Upper lobe of left lung (tissue), 6 donors: ENCODE results near the gene SLC25A21. TPM values are rescaled to one million over a fixed set of nuclear protein-coding genes. Genes with fewer than 3 reads are reported as not detected.
"Not testable (repeated sequence)": the region's sequence is repeated elsewhere in the genome, so short reads cannot be mapped to it uniquely, and the experiment has no call there.

Experiments
- ATAC-seq, 2 donors: fragments of 200-7000 bp; cut with Tn5 transposase; one replicate each; pipeline ENCODE4 v1.9.1; 2022; ENCODE audit warnings: mild to moderate bottlenecking in 2 of 2, moderate library complexity in 2 of 2; ENCODE audit not compliant: low FRiP score in 2 of 2
- DNase-seq, 2 donors: peaks; one replicate each; pipeline ENCODE4 v3.0.0-alpha.2; 2019 to 2020
- H3K27ac ChIP-seq, 4 donors: fragments of 200-600 bp; sonication (generic); one replicate each; pipeline ENCODE4 v1.5.1; 2016 to 2019
- H3K27me3 ChIP-seq, 4 donors: fragments of 200-600 bp; sonication (generic); one replicate each; pipeline ENCODE4 v1.5.1; 2017 to 2019
- H3K36me3 ChIP-seq, 4 donors: fragments of 200-600 bp; sonication (generic); one replicate each; pipeline ENCODE4 v1.5.1; 2016 to 2019
- H3K4me1 ChIP-seq, 4 donors: fragments of 200-600 bp; sonication (generic); one replicate each; pipeline ENCODE4 v1.5.1; 2018 to 2019
- H3K4me3 ChIP-seq, 4 donors: fragments of 200-600 bp; sonication (generic); one replicate each; pipeline ENCODE4 v1.5.1; 2017 to 2019; ENCODE audit warnings: mild to moderate bottlenecking in 2 of 4, moderate library complexity in 1 of 4
- H3K9me3 ChIP-seq, 4 donors: fragments of 200-600 bp; sonication (generic); one replicate each; pipeline ENCODE4 v1.5.1; 2018 to 2019
- EP300 ChIP-seq, 4 donors: sonication (generic); formaldehyde crosslinking; IDR thresholded peaks; one replicate each; pipeline ENCODE4 v1.5.1; 2017; ENCODE audit warnings: antibody characterized with exemption in 4 of 4, control low read depth in 2 of 4
- POLR2A ChIP-seq, 4 donors: fragments of 450-650 bp; IDR thresholded peaks; one replicate each; pipeline ENCODE4 v1.5.1; 2016 to 2017; ENCODE audit warnings: antibody characterized with exemption in 4 of 4, mild to moderate bottlenecking in 2 of 4
- POLR2AphosphoS5 ChIP-seq, 2 donors: sonication (generic); formaldehyde crosslinking; IDR thresholded peaks; one replicate each; pipeline ENCODE4 v1.5.1; 2017; ENCODE audit warnings: antibody characterized with exemption in 2 of 2
- WGBS, 2 donors: methylation state at CpG; one replicate each; pipeline ENCODE4 v1.1.5; 2017 to 2018; 5-methylcytosine and 5-hydroxymethylcytosine counted together
- total RNA-seq, 6 donors: library from RNA; depleted of rRNA in 4 of 6; stranded (reverse); fragments of >200 nt in 4 of 6; gene quantifications; one replicate each; pipeline versions ENCODE4 v1.1.0 to v1.2.1, GENCODE V29; 2016 to 2021
- TF ChIP-seq, protein P1 (sequence below), 6 experiments: fragments of 450-650 bp in 4 of 6; fragments of 200-600 bp in 2 of 6; sonication (generic) in 2 of 6; IDR thresholded peaks; one replicate each; pipeline ENCODE4 v1.5.1; 2016 to 2019; ENCODE audit warnings: antibody characterized with exemption in 6 of 6
- donor health status: DM: no; HTN: no; CAD: no; lungs with moderate emphysema.
- donor health status: DM: no; HTN: yes; CAD: no; lungs with severe emphysema.

SLC25A21 gene
- total RNA-seq, 6 donors from 2014 or later, result 0.15 to 1.7 (median 0.30) TPM; not detected in 3

DNA sequence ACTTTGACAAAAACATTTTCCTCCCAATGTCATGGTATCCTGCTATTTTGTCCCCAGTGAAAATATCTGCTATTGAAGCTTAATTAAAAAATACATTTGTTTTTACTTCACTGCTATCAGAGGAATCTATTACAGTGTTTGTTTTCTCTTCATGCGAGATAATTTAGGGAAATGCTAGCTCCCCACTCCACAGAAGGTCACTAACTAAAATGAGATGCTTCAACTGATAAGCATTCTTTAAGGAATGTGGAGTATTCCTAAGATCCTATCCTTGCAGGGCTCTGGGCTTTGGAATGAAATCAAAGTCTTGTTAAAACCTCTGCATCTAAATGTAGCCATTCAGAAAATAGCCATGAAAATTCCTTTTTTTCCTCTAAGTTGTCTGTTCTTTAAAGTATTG is 471.3 kb downstream of the SLC25A21 start:
- no peak overlapping the region for H3K27ac ChIP-seq
- no peaks in the 10 kb centered on the region for H3K27me3 ChIP-seq
- no peaks in the 10 kb centered on the region for H3K4me1 ChIP-seq
- H3K9me3 ChIP-seq, result no peaks in the 10 kb centered on the region
- TF ChIP-seq, protein P1, sequence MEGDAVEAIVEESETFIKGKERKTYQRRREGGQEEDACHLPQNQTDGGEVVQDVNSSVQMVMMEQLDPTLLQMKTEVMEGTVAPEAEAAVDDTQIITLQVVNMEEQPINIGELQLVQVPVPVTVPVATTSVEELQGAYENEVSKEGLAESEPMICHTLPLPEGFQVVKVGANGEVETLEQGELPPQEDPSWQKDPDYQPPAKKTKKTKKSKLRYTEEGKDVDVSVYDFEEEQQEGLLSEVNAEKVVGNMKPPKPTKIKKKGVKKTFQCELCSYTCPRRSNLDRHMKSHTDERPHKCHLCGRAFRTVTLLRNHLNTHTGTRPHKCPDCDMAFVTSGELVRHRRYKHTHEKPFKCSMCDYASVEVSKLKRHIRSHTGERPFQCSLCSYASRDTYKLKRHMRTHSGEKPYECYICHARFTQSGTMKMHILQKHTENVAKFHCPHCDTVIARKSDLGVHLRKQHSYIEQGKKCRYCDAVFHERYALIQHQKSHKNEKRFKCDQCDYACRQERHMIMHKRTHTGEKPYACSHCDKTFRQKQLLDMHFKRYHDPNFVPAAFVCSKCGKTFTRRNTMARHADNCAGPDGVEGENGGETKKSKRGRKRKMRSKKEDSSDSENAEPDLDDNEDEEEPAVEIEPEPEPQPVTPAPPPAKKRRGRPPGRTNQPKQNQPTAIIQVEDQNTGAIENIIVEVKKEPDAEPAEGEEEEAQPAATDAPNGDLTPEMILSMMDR (IDR thresholded peaks at IDR 0.05), result no peak
- TF ChIP-seq POLR2A (IDR thresholded peaks at IDR 0.05), result no peak
- 24 to 29% methylated on average over 1 of the region's 1 CpG for WGBS, 2 donors
- ATAC-seq (no peak), DNase-seq (no peak)
- no peaks in the 10 kb centered on the region for H3K36me3 ChIP-seq
- no peak overlapping the region for H3K4me3 ChIP-seq

DNA sequence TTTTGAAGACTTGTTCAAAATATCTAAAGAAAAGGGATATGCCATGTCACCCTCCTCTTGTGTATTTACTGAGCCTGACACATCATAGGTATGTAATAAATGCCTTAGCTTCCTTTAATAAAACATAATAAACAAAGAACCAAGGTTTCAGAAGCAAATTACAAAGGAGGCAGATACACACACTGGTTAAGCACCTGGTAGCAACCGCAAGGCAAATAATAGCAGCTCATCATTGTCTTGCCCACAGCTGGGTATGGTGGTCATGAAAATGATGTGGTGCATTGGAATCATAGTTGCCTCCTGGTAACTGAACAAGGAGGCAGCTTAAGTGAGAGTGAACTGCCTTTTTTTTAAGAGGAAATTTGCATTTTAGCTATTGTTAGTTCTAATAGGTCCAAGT is 471.8 kb downstream of the SLC25A21 start:
- WGBS, 2 donors, result 95 to 100% methylated on average over 1 of the region's 1 CpG
- ATAC-seq (no peak), DNase-seq (no peak)
- H3K4me3 ChIP-seq, result no peak overlapping the region
- H3K36me3 ChIP-seq, result no peaks in the 10 kb centered on the region
- TF ChIP-seq POLR2AphosphoS5 (IDR thresholded peaks at IDR 0.05) (no peak), EP300 (IDR thresholded peaks at IDR 0.05) (no peak), POLR2A (IDR thresholded peaks at IDR 0.05) (no peak)
- TF ChIP-seq, protein P1 (IDR thresholded peaks at IDR 0.05), result no peak
- H3K4me1 ChIP-seq, result no peaks in the 10 kb centered on the region
- H3K9me3 ChIP-seq, result no peaks in the 10 kb centered on the region
- H3K27me3 ChIP-seq, result no peaks in the 10 kb centered on the region
- no peak overlapping the region for H3K27ac ChIP-seq

DNA sequence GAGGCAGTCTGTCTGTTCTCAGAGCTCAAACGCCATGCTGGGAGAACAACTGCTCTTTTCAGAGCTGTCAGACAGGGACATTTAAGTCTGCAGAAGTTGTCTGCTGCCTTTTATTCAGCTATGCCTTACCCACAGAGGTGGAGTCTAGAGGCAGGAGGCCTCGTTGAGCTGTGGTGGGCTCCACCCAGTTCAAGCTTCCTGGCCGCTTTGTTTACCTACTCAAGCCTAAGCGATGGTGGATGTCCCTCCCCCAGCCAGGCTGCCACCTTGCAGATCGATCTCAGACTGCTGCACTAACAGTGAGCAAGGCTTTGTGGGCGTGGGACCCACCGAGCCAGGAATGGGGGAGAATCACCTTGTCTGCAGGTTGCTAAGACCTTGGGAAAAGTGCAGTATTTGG is 473.0 kb downstream of the SLC25A21 start:
- WGBS, 2 donors, result 46 to 63% methylated on average over 4 to 7 of the region's 7 CpGs
- not testable (repeated sequence) for H3K27me3 ChIP-seq, DNase-seq, H3K9me3 ChIP-seq, H3K4me1 ChIP-seq, H3K4me3 ChIP-seq, H3K36me3 ChIP-seq, H3K27ac ChIP-seq, ATAC-seq

DNA sequence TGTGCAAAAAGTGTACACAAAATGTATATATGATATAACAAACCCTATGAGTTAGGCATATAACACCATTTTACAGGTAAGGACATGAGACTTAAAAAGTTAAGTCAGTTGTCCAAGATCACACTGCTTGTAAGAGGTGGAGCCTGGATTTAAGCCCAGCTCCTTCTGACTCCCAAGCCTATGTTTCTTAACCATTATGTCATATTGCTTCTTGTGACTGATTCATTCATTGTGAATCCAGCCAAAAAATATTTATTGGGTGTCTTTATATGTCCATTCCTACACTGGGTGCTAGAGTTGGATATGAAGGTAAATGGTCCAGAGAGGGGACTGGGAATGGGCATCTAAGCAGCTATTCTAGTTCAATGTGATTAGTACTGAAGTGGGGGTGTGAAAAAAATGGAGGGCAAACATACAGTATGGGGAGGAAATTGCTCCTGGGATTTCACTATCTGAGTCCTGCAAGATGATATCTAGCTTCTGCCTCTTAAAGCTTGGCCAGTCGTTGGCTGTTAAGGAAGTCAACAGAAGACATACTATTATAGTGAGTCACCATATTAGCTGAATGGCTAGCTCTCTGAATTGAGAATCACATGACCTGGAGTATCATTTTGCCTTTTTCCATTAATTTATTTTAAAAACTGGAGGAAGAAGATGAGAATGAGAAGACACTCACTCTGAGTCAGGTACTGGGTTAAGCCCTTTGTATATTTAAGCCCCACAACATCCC is 481.9 kb downstream of the SLC25A21 start:
- H3K27me3 ChIP-seq, result no peaks in the 10 kb centered on the region
- H3K4me3 ChIP-seq, result no peak overlapping the region
- H3K36me3 ChIP-seq, result no peaks in the 10 kb centered on the region
- 62 to 65% methylated on average over 1 of the region's 1 CpG for WGBS, 2 donors
- H3K9me3 ChIP-seq, result no peaks in the 10 kb centered on the region
- no peaks in the 10 kb centered on the region for H3K4me1 ChIP-seq
- no peak overlapping the region for H3K27ac ChIP-seq
- TF ChIP-seq, protein P1 (IDR thresholded peaks at IDR 0.05), result no peak
- TF ChIP-seq EP300 (IDR thresholded peaks at IDR 0.05), result no peak
- TF ChIP-seq POLR2A (IDR thresholded peaks at IDR 0.05), result no peak
- TF ChIP-seq POLR2AphosphoS5 (IDR thresholded peaks at IDR 0.05), result no peak
- DNase-seq, result no peak
- no peak for ATAC-seq

DNA sequence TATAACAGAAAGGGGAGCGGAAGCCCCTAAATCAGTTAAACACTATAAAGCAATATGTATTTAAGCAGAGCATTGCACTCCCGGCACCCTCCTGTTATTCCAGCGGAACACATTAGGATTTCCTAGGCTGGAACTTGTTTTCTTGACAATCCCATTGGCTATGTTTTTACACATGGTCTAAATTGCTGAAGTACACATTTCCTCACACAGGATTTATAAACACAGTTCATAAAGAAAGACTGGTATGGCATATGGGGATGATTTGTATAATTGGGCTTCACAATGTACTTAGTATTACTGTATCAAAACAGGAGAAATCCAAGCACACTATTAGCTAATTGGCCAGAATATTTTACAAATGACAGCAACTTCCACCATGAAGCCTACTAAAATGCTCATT is 487.5 kb downstream of the SLC25A21 start:
- H3K4me1 ChIP-seq, result no peaks in the 10 kb centered on the region
- WGBS, 2 donors, result 95 to 96% methylated on average over 3 of the region's 3 CpGs
- no peaks in the 10 kb centered on the region for H3K9me3 ChIP-seq
- no peaks in the 10 kb centered on the region for H3K36me3 ChIP-seq
- no peak for ATAC-seq
- TF ChIP-seq, protein P1 (IDR thresholded peaks at IDR 0.05), result no peak
- TF ChIP-seq POLR2A (IDR thresholded peaks at IDR 0.05), result no peak
- no peak for TF ChIP-seq EP300 (IDR thresholded peaks at IDR 0.05)
- no peak for TF ChIP-seq POLR2AphosphoS5 (IDR thresholded peaks at IDR 0.05)
- no peaks in the 10 kb centered on the region for H3K27me3 ChIP-seq
- H3K4me3 ChIP-seq, result no peak overlapping the region
- no peak overlapping the region for H3K27ac ChIP-seq
- no peak for DNase-seq
